ENCODE results near the gene NOS1AP.
"Not testable (repeated sequence)": the region's sequence is repeated elsewhere in the genome, so short reads cannot be mapped to it uniquely, and the experiment has no call there.

Gene NOS1AP

DNA sequence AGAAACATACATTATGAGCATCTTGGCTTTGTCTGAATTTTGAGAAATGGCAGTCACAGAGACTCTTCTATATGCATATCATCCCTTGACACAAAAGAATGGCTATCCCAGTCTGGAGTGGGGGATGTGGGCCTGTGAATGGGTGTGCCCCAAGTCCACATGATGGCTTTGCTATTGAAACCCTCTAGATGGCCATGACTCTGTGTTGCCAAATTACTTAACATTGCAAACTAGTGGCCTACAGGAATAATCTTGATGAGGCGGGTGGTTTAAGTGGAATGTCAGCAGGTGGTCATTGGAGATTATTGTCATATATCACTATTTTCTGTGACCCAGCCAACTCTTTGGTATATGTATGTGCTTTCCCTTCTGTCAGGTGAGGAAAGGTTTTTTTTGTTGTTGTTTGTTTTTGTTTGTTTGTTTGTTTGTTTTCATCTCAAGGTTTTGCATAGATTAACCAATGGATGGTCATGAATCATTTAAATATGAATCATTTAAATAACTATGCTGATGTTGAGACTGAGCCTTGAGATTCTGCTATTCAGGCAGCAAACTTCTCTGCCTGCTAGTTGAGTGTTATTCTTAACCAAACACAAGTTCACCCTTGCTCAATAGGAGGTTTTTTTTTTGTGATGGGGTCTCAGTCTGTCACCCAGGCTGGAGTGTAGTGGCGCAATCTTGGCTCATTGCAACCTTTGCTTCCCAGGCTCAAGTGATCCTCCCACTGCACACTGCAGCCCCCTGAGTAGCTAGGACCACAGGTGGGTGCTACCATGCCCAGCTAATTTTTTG lies 103.0 kb downstream of the NOS1AP start:
- DNase-seq = no peak

GRCh38 chr1:162173607-162174006 lies 104.1 kb downstream of the NOS1AP start:
- DNase-seq = not testable (repeated sequence)

GRCh38 chr1:162174027-162174426 lies 104.5 kb downstream of the NOS1AP start:
- DNase-seq = not testable (repeated sequence)

- DNase-seq = no peak
These were observed 106.0 kb downstream of the NOS1AP start for GRCh38 chr1:162175379-162176081.

DNA sequence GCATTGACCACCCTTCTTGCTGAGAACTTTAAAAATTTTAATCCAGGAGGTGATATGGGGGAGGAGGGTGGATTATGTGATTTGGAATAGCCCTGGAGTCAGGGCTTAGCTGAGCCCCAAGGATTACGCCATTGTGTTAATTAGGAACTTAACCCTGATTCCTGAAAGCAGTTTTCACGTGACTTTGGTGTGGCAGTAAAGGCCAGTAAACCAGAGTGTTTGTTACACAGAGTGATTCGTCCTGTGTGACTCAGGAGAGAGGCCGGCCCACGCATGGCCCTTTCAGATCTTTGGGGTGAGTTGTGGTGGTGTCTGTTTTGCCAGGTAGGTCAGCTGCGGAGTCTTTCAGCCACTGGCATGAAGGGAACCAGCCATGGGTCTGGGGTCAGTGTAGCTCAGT lies 107.6 kb downstream of the NOS1AP start:
- no peak for DNase-seq

DNA sequence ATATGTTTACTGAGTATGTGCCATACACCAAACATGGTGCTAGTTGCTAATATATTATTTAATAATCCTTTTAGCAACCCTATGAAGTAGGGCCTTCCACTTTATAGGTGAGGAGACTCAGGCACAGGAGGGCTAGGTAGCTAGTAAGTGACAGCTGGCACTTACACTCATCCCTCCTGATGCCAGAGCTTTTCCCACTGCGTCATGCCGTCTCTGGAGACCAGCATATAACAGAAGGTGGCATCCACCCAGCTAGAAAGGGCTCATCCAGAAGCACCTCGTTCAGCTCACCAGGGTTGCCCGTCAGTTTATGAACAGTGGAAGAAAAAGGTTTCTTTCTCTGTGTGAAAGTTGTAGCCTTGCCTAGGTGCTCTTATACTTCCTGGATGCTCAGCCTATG lies 108.9 kb downstream of the NOS1AP start:
- DNase-seq = no peak

GRCh38 chr1:162179121-162179520 lies 109.6 kb downstream of the NOS1AP start:
- no peak for DNase-seq

- DNase-seq = no peak
These were observed 111.3 kb downstream of the NOS1AP start for GRCh38 chr1:162180813-162181212.

DNA sequence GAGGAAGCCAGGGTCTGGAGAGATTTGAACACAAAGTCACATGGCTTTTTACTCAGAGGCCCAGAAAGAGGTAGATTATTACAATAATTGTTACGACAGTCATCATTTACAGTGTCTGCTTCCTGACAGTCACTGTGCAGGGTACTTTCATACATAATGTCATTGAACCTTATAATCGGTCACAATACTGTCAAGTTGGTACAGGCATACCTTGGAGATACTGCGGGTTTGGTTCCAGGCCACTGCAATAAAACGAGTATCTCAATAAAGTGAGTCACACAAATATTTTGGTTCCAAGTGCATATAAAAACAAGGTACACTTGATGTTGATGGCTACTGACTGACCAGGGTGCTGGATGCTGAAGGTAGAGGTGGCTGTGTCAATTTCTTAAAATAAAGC lies 112.6 kb downstream of the NOS1AP start:
- no peak for DNase-seq

DNA sequence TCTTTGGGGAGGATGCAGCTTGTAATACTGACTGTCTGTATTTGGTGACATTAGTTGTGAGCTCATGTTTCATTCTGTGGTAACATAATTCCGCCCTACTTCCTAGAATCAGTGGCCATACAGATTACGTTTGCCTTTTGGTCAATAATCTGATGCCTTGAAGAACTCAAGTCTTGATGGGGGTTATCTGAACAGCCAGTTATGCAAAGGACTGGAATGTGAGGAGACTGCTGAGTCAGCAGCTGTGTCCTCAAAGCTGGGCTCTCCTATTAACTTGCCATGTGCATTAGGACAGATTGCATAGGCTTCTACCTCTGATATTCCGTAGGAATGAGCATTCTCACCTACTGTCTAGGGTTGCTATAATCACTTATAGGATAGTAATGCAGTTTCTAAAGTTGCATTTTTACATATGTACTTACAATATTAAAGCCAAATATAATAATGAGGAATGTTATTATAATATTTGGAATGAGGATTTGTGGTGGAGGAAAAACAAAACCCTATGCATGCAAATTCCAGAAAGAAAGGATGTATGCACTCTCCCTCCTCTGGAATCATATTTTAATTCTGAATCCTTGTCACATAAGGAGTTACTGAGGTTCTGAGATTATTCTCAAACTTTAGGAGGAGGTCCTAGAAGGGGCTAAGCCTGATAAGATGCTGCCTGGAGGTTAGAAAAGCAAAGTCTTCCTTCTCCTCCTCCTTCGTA lies 116.0 kb downstream of the NOS1AP start:
- DNase-seq = no peak

GRCh38 chr1:162186026-162186374 lies 116.5 kb downstream of the NOS1AP start:
- DNase-seq = no peak

DNA sequence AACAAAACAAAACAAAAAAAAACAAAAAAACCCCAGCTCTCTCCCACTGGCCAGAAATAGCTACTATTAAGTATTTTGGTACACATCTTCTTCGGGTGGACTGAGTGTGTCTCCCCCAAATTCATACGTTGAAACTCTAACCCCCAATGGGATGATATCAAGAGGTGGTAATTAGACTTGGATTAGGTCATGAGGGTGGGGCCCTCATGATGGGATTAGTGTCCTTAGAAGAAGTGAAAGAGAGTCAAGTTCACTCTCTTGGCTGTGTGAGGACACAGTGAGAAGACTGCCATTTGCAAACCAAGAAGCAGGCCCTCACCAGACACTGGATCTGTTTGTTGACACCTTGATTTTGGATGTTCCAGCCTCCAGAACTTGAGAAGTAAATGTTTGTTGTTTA lies 116.9 kb downstream of the NOS1AP start:
- DNase-seq = no peak

GRCh38 chr1:162187687-162188276 lies 118.3 kb downstream of the NOS1AP start:
- DNase-seq = no peak

DNA sequence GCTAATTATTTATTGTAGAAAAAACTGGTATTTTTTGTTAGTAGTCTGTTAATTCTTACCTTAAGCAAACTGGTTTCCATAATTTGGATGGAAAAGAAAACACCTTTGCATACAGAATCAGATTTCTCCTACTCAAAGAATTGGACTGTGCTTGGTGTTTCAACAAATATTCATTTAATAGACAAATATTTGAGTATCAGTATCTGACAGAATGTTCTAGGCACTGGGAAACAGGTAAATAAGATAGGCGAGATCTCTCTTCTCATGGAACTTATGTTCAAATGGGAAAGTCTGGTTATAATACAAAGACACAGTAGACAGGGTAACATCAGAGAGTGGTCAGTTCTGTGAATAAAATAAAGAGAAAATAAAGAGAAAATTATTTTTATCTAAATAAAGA lies 119.9 kb downstream of the NOS1AP start:
- no peak for DNase-seq

DNA sequence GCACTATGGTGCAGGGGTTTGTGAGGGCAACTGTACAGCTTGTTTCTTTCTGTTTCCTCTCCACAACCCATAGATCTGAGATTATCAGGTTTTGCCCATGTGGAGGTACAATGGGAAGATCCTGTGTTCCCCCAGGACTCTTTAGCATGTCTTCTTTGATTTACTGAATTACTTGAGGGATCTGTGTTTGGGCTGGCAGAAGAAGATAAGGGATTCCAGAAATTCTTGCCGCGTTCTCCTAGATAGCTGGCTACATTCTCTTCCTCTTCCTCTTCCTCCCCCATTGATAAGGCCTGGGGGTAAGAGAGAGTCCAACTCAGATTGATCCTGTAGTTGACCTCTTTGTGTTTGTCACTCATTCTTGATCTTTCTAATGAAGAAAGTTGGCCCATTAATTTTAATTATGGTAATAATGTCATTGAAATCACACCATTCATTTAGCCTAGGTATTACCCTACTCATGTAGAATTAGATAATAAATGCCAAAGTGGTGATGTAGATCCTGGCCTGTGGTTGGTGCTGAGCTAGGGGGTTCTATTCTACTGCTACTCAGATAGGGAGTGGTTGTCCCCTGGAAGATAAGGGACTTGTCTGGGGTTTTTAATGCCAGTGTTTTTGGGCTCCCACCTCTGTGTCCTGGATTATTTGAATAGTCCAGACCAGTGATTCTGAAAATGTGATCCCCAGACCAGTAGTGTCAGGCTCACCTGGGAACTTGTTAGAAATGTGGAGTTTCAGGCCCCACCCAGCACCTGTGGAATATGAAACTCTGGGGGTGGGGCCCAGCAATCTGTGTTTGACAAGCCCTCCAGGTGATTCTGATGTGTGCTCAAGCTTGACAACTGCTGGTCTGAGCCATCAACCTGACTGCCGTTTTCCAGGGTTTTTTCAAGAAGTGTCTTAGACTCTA lies 122.2 kb downstream of the NOS1AP start:
- DNase-seq = no peak

GRCh38 chr1:162192306-162192678 lies 122.8 kb downstream of the NOS1AP start:
- DNase-seq = no peak

DNA sequence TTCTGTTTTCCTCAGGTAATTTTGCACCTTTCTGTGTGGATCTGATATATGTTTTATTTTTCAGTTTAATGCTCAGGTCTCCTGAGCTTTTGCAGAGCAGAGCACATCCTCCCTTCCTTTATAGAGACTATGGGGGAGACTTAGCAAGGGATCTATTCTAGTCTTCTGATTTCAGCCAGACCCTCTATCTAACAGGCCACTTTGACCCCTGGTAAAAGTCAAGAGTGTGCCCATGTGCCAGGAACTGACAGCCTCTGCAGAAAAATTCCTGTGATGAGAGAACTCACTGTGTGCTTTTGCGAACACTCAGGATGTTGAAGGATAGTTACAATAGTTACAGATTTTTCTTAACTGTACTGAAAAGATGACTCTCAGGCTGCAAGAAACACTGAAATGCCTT lies 123.3 kb downstream of the NOS1AP start:
- DNase-seq = no peak

DNA sequence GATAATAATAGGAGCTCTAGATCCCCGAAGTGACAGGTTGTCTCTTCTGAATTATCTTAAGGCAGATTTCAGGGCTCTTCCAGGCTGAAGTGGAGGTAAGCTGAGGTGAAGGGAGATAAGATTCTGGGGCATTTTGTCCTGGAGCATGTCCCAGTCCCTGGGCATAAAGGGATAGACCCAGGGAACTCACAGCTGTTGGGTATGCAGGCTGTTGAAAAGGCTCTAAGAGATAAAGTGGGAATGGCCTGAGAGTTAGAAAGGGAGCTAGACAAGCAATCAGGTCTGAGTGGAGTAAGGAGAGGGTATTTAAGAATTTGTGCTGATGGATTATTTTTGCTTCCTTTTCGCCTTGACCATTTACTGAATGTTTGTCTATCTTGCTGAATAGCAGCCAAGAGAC lies 123.7 kb downstream of the NOS1AP start:
- DNase-seq = no peak

GRCh38 chr1:162193815-162194214 lies 124.3 kb downstream of the NOS1AP start:
- no peak for DNase-seq

DNA sequence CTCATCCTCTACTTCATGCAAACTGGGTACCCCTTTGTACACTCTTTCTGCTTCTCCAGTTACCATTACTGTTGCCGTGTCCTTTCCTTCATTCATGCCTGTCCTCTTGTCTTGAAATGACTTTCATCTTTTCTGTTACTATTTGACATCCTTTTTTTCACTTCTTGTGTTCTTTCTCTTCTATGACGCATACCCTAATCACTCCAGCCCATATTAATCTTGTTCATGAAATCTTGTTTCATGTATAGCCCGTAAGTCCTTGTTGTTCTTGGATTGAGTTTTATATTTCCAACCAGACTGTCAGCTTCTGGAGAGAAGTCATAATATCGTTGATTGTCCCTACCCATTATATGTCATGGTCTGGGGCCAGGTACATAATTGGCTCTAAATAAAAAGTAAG lies 126.1 kb downstream of the NOS1AP start:
- DNase-seq = no peak

- DNase-seq = no peak
These were observed 126.9 kb downstream of the NOS1AP start for GRCh38 chr1:162196387-162196786.

DNA sequence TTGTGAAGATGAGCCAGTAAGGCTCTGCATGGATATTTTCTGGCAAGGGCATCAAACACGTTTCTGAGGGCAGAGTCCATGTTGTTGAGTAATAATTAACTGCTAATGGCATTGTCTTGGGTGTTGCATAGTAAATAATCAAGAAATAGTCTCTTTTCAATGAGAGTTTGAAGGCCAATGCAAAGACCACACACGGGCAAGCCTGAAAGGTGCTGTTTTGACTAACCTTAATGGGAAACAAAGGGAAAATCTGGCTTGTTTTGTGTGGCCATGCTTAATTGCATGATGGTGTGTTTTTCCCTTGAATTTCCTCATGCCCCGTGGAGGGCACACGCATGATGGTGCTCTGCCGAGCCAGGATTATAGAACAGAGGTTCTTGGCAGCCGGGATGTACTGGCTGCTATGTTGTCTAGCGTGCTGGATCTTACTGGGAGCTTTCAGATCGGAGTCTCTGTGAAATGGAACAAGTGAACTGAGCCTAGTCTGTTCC lies 127.6 kb downstream of the NOS1AP start:
- DNase-seq = no peak

Measured in NCI-H1417 treated with DMSO at 0.1 percent for 48 hours (cell line).